Brain pericyte (primary cell): Measurements from ENCODE around the gene SLC13A3.

Source experiments
- DNase-seq: peaks from one replicate; pipeline ENCODE4 v3.0.0-alpha.2; 2012; ENCODE audit warnings: low read depth, low spot score

SLC13A3 gene

DNA sequence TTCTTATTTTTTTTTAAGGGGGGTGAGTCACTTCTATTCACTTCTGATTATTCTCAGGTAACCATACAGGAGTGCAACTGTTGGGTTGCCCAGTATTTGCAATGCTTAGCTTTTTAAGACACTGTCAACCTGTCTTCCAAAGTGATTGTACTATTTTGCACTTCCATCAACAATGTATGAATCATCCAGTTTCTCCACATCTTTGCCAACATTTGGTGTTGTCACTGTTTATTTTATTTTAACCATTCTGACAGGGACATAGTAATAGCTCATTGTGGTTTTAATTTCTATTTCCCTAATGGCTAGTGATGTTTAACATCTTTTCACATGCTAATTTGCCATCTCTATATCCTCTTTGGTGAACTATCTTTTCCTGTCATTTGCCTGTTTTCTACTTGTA, 1.4 kb upstream of the SLC13A3 start:
- no peak for DNase-seq

DNA sequence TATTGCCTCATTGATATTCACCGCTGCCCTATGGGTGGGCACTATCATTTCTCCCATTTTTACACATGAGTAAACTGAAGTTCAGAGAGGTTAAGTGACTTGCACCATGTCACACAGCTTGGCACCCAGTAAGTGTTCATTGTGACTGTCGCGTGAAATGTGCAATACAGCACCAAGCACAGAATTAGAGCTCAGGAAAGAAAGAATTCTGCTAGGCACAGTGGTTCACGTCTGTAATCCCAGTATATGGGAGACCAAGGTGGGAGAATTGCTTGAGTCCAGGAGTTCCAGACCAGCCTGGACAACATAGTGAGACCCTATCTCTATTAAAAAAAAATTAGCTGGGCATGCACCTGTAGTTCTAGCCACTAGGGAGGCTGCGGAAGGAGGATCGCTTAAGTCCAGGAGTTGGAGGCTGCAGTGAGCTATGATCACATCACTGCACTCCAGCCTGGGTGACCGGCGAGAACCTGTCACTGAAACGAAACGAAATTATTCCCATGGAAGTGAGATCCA, 626 bp downstream of the SLC13A3 start:
- DNase-seq, result no peak

DNA sequence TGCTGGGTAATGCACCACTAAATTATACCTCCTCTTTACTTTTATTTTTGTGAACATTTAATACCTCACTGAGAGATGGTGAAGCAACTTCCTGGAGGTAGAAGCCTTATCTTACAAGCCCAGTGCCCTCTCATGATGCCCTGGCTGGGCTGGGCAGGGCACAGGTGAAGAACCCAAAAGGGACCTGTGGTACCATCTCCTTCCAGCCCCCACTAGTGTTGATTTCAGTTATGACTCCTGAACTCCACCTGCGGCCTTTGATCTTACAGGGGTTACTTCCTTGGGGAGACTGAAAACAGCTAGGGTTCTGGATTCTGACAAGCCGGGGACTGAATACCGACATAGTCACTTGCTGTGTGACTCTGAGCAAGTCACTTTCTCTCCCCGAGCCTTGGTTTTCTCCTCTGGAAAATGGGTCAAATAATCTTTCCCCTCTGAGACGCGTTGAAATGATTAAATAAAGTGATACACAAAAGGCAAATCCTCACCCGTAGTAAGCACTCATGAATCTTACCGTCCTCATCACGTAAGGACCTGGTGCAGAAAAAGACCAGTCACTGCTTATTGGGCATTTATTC, 1.2 kb downstream of the SLC13A3 start:
- DNase-seq, result no peak

DNA sequence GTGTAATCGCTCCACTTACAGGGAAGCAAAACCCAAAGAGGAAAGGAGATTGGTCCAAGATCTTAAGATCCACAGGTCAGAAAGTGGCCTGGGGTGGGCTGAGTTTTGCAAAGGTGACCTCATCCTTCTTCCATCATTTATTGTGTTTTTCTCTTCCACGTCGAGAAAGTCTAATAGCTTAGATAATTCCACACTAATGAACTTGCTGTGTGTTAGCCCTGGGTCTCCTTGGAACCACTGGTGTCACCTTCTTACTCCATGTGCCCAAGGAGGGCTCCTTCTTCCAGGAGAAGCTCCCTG, 1.7 kb downstream of the SLC13A3 start:
- DNase-seq, result no peak

DNA sequence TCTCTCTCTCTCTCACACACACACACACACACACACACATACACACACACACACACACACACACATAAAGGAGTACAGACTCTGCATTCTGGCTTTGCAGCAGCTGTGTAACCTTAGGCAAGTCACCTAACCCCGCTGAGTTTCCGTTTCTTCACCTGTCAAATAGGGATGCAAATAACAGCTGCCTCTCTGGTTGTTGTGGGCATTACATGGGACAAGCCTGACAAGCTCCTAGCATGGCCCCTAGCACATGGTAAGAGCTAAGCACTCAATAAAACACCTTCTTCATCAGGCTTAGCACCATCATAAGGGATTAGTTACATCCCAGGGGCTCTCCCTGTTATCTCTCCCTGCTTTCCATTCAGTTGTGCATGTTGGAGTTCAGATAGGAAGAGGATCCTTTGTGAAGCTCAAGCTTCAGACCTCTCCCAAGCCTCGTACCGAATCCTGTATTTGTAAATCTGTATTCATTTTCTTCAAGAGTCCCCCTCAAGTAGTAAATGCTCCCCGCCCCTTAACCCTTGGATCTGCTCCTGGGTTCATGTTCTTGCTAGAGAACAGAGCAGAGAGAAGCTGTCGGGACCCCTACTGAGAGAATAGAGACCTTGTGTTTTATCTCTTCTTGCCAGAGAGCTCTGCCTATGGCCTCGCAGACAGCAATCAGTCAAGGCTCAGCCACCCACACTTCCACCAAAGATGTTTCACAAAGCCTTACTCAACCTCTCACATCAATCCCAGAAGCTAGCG, 2.2 kb downstream of the SLC13A3 start:
- no peak for DNase-seq

DNA sequence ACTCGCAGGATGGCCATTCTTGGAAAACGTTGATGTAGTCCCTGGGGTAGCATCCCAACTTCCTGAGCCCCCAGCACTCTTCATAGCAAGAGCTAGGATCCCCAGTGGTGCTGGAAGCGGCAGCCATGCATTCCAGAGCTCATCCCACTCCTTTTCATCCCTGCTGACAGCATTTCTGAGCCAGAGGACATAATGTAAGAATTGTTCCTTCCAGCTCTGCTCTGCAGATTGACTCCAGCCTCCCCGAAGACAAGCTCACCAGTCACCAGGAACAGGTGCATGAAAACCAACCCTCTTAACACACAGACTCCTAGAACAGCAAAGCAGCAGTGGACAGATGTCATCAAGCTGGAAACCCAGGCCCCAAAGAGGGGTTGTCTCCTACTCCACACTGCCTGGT, 3.8 kb downstream of the SLC13A3 start:
- no peak for DNase-seq

DNA sequence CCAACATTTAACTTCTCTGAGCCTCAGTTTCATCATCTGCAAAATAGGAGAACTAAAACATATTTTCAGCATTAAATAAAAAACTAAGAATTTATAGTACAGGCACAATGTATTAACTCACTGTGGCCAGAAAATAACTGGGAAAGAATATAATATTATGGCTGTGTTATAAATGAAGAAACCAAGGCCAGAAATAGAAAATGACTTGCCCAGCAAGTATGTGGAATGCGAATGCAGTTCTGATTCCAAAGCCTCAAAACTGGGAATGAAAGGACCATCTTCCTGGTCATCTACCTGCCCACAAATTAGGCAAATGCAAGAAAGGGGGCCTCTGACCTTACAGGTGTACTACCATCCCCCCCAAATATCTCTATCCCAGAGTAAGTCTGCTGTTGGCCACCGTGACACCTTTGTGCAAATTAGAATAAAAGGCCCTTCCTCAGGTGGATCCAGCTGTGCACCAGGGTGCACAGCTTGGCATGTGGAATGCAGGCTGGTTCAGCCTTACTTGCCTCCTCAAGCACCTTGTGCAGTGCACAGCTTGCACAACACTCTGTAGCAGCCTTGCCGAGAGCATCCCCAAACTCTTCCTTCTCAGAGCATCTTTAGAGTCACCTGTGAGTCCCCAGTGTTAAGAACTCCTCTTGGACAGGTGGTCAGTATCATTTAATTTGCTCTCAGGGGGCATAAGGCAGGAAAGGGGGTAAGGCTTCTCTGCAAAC, 4.4 kb downstream of the SLC13A3 start:
- no peak for DNase-seq

DNA sequence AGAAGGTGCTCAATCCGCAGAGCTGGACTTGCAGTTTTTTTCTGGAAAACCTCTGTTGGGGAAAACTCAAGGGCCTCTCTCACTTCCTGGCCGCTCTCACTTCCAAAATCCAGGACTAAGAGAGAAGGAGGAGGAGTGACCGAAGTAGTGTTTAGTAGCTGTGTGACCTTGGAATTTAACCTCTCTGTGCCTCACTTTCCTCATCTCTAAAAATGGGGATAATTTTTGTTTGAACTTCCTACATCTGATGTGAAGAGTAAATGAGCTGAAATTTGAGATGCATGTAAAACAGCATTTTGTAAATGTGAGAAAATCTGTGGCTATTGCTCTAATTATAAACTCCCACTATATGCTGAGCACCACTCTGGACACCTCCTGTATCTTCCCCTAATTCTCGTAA, 5.1 kb downstream of the SLC13A3 start:
- DNase-seq, result no peak

DNA sequence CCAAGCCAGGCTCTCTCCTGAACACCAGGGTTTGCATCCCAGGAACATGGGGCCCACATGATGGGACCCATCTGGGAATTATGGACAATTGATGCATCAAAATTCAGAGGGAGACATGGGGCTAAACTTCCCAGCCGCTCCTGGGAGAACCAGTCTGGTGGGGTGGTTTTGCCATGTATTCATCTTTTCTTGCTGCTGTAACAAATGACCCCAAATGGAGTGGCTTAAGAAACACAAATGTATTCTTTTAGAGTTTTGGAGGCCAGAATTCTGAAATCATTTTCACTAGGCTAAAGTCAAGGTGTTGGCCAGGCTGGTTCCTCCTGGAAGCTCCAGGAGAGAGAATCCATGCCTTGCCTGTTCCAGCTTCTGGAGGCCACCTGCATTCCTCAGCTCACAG, 6.5 kb downstream of the SLC13A3 start:
- DNase-seq, result no peak

DNA sequence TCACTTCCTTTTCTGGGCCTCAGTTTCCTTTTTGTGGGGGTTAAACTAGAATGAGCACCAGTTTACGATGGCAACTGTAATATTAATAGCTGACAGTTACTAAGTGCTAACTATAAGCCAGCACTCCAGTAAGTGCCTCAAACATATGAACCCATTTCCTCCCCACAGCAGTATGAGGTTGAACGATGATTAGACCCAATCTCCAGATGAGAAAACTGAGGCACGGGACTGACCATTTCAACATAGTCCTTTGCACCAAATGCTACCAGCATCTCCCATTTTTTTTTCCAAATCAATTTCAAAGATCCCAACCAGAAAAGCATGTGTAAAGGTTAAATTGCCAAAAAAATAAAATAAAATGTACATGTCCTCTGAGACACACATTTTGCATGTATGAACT, 7.1 kb downstream of the SLC13A3 start:
- no peak for DNase-seq

DNA sequence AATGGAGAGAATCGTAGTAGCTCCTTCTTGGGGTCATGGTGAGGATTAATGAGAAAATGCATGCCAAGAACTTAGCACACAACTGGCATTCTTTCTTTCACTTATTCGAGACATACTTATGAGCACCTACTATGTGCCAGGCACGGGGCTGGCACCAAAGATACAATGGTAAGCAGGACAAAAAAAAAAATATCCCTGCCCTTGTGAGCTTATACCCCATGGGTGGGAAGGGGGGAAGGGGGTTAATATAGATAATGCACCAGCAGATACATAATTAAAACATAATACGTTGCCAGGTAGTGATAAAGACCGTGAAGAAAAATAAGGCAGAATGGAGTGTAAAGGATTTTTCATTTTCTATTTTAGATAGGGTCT, 8.3 kb downstream of the SLC13A3 start:
- no peak for DNase-seq

DNA sequence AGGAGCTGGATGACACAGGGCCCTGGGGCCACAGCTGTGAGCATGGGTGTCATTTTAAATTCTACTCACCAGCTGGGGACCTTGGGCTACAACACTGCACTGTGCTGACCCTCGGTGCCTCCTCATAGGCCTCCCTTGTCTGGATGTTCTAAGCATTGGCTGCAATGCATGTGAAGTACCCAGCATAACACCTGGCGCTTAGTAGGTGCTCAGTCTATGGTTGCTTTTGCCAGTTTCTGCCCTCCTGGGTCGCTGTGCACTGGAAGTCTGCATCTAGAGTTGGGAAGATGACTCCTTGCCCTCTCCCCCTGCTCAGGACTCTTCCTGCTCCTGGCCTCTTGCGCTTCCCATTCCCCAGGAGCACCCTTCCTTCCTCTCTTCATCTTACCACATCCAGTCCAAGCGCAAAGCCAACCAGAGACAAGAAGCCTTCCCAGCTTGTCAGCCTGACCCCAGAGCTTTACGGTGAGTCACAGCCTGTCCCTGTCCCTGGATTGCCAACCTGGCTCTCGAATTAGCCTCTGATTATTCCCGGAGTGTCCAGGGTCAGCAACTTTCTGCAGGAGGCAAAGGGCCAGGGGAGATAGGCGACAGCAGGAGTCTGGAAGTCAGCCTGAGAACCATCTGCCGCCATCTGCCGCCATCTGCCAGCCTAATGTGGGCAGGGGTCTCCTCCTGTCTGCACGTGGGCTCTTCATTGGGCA, 8.8 kb downstream of the SLC13A3 start:
- DNase-seq, result no peak

DNA sequence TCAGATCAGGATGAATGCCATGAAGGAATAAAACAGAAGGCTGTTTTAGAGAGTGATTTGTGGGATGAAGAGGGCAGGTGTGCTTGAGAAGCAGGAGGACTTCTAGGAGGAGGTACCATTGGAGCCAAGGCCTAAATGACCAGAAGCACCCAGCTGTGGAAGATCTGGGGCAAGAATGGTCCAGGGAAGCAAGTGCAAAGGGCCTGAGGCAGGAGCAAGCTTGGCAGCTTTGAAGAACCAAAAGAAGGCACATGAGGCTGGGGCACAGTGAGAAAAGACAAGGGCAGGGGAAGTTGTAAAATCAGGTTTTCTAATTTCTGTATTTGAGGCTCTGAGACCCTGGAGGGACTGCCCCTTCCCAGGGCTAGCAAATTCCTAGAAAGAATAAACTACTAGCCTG, 9.8 kb downstream of the SLC13A3 start:
- no peak for DNase-seq

DNA sequence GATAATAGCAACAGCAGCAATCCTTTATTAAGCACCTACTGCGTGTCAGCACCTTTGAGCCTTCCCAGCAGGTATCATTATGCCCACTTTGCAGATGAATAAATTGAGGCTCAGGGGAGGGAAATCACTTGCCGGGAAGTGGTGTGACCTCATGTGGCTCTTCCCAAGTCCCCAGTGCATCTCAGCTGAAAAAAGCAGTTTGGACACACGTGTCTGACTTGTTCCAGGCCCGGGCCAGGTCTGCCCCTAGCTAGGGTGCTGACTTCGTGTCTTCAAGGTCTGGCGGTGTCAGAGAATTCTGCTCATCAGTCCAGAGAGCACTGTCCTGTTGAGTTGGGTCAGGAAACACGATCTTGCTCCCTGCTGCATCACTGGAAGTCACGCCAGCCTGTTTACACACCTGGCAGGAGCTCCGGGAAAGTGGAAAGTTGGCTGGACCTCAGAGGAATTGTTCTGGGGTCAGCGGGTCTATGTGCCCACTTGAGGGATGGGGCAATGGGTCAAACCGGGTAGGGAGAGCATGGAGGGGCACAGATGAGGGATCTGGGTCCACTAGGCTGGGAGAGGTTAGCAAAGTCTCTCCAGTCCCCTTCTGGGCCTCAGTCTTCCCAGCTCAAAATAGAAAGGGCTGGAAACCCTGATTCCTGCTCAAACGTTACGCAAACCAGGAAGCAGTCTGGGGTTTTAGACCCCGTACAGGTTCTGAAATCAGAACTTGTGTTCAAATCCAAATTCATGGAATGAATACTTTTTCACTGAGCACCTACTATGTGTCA, 10.5 kb downstream of the SLC13A3 start:
- DNase-seq, result peak; percentile 69

DNA sequence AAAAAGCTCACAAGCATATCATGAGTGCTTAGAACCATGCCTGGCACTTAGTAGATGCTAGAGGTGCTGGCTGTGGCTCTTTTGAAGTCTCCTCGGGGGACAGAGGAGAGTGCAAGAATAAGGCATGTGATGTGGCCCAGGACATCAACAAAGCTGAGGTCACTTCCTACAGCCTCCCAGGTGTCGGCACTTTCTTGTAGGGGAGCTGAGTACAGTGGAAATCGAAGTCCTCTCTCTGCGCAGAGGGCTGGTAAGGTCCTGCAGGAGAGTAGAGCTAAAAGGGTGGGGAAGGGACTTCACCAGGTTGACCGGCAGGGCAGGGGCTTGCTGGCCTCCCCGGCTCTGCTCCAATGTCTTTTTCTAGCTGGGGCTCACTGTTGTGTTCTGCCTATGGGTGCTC, 11.2 kb downstream of the SLC13A3 start:
- DNase-seq, result no peak

DNA sequence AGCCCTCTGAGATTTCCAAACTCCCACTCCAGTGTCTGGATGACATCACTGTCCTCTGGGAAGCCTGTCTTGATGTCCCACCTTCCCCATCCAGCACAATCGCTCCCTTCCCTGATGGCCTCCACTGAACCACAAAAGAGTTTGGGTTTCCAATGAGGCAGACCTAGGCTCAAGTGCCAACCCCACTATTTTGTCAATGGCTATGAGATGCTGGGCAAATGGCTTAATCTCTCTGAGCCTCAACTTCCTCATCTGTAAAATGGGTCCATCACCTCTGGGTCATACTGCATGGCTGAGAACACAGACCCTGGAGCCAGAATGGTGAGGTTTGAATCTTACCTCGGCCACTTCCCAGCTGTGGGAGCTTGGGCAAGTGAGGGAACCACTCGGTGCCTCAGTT, 11.7 kb downstream of the SLC13A3 start:
- DNase-seq, result no peak

DNA sequence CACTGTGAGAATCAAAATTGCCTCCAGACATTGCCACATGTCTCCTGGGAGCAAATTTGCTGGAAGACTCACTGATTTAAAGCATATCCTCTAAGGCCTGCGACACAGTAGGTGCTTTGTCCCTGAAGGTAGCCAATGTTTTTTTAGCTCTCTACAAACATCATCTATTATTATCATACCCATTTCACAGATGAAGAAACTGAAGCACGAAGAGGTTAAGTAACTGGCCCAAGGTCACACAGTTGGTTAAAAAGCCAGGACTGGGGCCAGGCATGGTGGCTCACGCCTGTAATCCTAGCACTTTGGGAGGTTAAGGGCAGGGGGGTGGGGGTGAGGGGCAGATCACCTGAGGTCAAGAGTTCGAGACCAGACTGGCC, 12.4 kb downstream of the SLC13A3 start:
- DNase-seq, result no peak

DNA sequence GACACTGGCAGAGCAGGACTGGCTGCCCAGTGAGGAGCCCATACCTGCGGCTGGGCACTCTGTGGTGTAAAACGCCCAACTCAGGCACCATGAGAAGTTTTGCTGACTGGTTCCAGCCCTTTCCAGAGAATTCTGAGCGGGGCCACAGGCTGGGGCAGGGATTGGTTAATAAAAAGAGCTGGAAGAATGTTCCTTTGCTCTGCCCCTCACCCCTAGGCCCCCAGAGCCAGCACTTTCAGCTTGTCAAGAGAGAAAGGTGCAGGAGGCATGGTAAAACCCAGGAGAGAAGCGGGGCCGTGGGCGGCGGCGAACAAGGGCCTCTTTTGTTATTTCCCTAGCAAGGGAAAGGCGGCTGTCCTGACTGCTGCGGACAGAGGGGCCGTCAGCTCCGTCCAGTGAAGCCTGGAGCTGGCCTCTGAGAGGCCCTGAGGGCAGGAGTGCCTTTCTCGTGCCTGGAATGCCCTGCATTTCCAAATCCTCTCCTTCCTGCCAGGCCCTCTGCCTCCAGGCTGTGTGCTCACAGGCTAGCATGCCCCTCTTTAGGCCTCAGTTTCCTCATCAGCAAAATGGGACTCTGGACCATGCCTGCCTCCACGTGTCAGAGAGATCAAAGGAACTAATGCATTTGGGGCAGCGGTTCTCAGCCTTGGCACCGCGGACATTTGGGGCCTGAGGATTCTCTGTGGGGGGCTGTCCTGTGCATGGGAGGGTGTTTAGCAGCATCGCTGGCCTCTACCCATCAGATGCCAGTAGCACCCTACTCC, 12.9 kb downstream of the SLC13A3 start:
- no peak for DNase-seq

DNA sequence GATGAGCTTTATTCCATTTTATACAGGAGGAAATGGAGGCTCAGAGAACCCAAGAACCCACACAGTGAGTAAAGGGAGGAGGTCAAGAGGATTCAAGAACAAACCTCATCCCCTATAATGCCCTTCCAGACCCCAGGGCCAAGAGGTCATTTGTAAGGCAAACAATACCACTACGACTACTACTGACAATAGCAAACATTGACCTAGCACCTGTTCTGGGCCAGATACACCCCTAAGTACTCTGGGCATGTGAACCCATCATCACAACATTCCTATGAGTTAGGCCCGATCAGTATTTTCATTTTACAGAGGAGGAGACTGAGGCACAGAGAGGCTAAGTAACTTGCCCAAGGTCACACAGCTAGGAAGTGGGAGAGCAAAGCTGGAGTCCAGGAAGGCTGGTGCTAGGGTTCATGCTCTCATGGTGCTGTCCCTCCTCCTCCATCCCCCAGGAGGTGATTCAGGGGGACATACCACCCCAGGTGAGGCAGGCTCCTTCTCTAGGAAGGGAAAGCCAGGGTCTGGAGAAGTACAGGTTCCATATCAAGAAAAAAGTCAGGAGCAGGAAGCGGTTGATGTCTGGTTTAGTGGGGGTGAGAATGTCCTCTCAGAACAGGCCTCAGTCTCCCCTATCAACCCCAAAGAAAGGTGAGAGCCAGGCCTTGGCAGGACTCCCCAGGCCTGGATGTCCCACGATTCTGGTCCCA, 13.7 kb downstream of the SLC13A3 start:
- DNase-seq, result no peak

DNA sequence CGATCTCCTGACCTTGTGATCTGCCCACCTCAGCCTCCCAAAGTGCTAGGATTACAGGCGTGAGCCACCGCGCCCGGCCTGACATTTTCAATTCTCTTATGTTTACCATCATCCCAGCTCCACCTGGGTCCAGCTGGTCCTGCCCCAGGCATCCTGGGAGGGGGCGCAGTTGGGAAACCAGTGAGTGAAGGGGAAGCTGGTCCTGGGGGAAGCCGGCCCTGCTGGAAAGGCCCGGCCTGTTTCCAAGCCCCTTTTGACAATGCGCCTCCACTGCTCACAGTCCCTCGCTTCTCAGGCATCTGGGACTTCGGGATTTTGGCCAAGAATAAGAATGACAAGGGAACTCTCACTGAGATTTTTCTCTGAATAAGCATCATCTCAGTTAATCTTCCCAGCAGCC, 14.2 kb downstream of the SLC13A3 start:
- DNase-seq, result no peak
